ENCODE results near the gene NRL. TPM values are rescaled to one million over a fixed set of nuclear protein-coding genes. Genes with fewer than 3 reads are reported as not detected.

NRL gene
- total and polyA plus RNA-seq, 9 of the 15 experiments (the other 6 are each of a cell fraction or from before 2014, with no cell fraction given), result 0.07 to 2.7 (median 1.4) TPM; not detected in 1

- POLR2A ChIA-PET, result interaction anchor here (0.9 to 1.0 kb wide), 2 partner anchors 13 to 19 kb away, joined by 3 to 4 read pairs; partner anchors contain the start of gene PSME2
- WGBS (ENCODE audit: insufficient coverage, low coverage, missing lambda C conversion rate), result 93% methylated on average over 6 of the region's 11 CpGs
- Histone ChIP-seq H3K9me1 (ENCODE audit: control insufficient read depth, insufficient read depth, low read length) (no peaks in the 10 kb centered on the region), H3K36me3 (ENCODE audit: control insufficient read depth, insufficient read depth, low read length) (peaks cover 70% of the 10 kb centered on the region; the same call in 2 of the 3 replicates), H3K4me3 (no peak overlapping the region), H3K9ac (ENCODE audit: insufficient read depth in 1 of 2, low read depth in 2 of 2, low read length in 2 of 2) (no peak overlapping the region), H3K27ac (ENCODE audit: extremely low read depth, low read depth, low read length) (no peak overlapping the region), H3K79me2 (ENCODE audit: control insufficient read depth, insufficient read depth, low read length) (peaks cover 10% of the 10 kb centered on the region; the same call in 2 of the 3 replicates), H3K9me3 (replicated peaks; ENCODE audit: control insufficient read depth, insufficient read depth, low read depth, low read length) (no peaks in the 10 kb centered on the region), H3K4me2 (ENCODE audit: insufficient read depth, low read length) (0 out of 2 replicates have a peak overlapping the region, but pooled peaks have one; percentile 37), H3K27me3 (ENCODE audit: control insufficient read depth in 2 of 2, insufficient read depth in 2 of 2, low read length in 2 of 2) (no peaks in the 10 kb centered on the region), H3K4me1 (replicated peaks in 1 of 2; ENCODE audit: control insufficient read depth in 2 of 2, insufficient read depth in 2 of 2, low read length in 2 of 2) (peaks cover 10 to 23% of the 10 kb centered on the region in 2 experiments; a peak in 4 of 5 replicates), H4K20me1 (replicated peaks; ENCODE audit: control insufficient read depth, insufficient read depth, low read length) (no peaks in the 10 kb centered on the region), H2AFZ (ENCODE audit: low read depth, low read length) (no peak overlapping the region)
- FAIRE-seq, result no peak
- intact Hi-C loops (cut with micrococcal nuclease) (no loop called here), in situ Hi-C loops (cut with MboI) (no loop called here)
- TF ChIP-seq ELF4 (CRISPR knock-in tag; IDR thresholded peaks at IDR 0.05) (no peak), HNRNPL (IDR thresholded peaks at IDR 0.05; ENCODE audit: low read depth, low read length) (0 out of 2 replicates have a peak, but pooled peaks have one; percentile 32)
- CTCF ChIA-PET (ENCODE audit: low intra/inter-chr PET ratio), result interaction anchor here (0.8 kb wide), 1 partner anchor 146 kb away, joined by 4 read pairs; no protein-coding TSS in a partner anchor
- no TSS peak for BruUV-seq (replicated peaks)
- ATAC-seq, result no peak
- no peak for DNase-seq (ENCODE audit: extremely low read depth in 1 of 4, low spot score in 3 of 4)
Observed at GRCh38 chr14:24159777-24160498, 45.2 kb upstream of the NRL start.

DNA sequence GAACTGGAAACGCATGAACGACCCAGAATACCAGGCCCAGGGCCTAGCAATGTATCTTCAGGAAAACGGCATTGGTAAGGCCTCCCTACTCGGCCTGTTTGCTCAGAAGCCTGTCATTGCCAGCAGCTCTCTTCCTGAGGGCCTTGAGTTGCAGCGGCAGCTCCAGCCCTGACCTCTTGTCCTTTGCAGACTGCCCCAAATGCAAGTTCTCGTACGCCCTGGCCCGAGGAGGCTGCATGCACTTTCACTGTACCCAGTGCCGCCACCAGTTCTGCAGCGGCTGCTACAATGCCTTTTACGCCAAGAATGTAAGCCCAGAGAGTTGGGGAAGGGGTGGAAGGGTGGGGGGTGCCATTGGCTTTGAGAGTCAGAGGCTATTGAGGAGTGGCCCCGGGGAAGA lies 42.6 kb upstream of the NRL start:
- FAIRE-seq (no peak), ATAC-seq (no peak), DNase-seq (ENCODE audit: extremely low read depth in 1 of 4, low spot score in 3 of 4) (no peak)
- H3K4me2 ChIP-seq (ENCODE audit: insufficient read depth, low read length), result no peak overlapping the region
- POLR2A ChIA-PET, result interaction anchor here (0.7 kb wide), 1 partner anchor 11 kb away, joined by 3 read pairs; the partner anchor contains the start of gene PSME2
- H3K9ac ChIP-seq (ENCODE audit: insufficient read depth in 1 of 2, low read depth in 2 of 2, low read length in 2 of 2), result no peak overlapping the region
- no peaks in the 10 kb centered on the region for H3K27me3 ChIP-seq (ENCODE audit: control insufficient read depth in 2 of 2, insufficient read depth in 2 of 2, low read length in 2 of 2)
- in situ Hi-C loops (cut with MboI) (no loop called here), intact Hi-C loops (cut with micrococcal nuclease) (no loop called here)
- peaks cover 58% of the 10 kb centered on the region; the same call in 2 of the 3 replicates for H3K36me3 ChIP-seq (ENCODE audit: control insufficient read depth, insufficient read depth, low read length)
- no peaks in the 10 kb centered on the region for H3K9me3 ChIP-seq (replicated peaks; ENCODE audit: control insufficient read depth, insufficient read depth, low read depth, low read length)
- 94% methylated on average over 8 of the region's 12 CpGs for WGBS (ENCODE audit: insufficient coverage, low coverage, missing lambda C conversion rate)
- H3K4me1 ChIP-seq (replicated peaks in 1 of 2; ENCODE audit: control insufficient read depth in 2 of 2, insufficient read depth in 2 of 2, low read length in 2 of 2), result peaks cover 10 to 23% of the 10 kb centered on the region in 2 experiments; a peak in 4 of 5 replicates
- no TSS peak for BruUV-seq (replicated peaks)
- no peaks in the 10 kb centered on the region for H4K20me1 ChIP-seq (replicated peaks; ENCODE audit: control insufficient read depth, insufficient read depth, low read length)
- CTCF ChIA-PET (ENCODE audit: low intra/inter-chr PET ratio), result no interaction called here
- H3K4me3 ChIP-seq, result no peak overlapping the region
- H3K79me2 ChIP-seq (ENCODE audit: control insufficient read depth, insufficient read depth, low read length), result peaks cover 10% of the 10 kb centered on the region; the same call in 2 of the 3 replicates
- H3K9me1 ChIP-seq (ENCODE audit: control insufficient read depth, insufficient read depth, low read length), result no peaks in the 10 kb centered on the region
- H3K27ac ChIP-seq (ENCODE audit: extremely low read depth, low read depth, low read length), result no peak overlapping the region
- TF ChIP-seq ZNF75A (CRISPR knock-in tag; IDR thresholded peaks at IDR 0.05), result no peak
- TF ChIP-seq FOXJ3 (CRISPR knock-in tag; IDR thresholded peaks at IDR 0.05), result no peak
- no peak for TF ChIP-seq RBBP5 (IDR thresholded peaks at IDR 0.05; ENCODE audit: borderline replicate concordance, insufficient read depth, low read length, poor library complexity, severe bottlenecking)
- TF ChIP-seq SMARCC2 (IDR thresholded peaks at IDR 0.05; ENCODE audit: low read depth), result no peak
- TF ChIP-seq POLR3A (IDR thresholded peaks at IDR 0.05; ENCODE audit: borderline replicate concordance, extremely low read depth, insufficient read depth, insufficient read length), result no peak
- TF ChIP-seq, protein P1, sequence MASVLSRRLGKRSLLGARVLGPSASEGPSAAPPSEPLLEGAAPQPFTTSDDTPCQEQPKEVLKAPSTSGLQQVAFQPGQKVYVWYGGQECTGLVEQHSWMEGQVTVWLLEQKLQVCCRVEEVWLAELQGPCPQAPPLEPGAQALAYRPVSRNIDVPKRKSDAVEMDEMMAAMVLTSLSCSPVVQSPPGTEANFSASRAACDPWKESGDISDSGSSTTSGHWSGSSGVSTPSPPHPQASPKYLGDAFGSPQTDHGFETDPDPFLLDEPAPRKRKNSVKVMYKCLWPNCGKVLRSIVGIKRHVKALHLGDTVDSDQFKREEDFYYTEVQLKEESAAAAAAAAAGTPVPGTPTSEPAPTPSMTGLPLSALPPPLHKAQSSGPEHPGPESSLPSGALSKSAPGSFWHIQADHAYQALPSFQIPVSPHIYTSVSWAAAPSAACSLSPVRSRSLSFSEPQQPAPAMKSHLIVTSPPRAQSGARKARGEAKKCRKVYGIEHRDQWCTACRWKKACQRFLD (CRISPR knock-in tag; IDR thresholded peaks at IDR 0.05), result no peak
- no peak overlapping the region for H2AFZ ChIP-seq (ENCODE audit: low read depth, low read length)
